Mononuclear cell (primary cell): ENCODE measurements around the gene ATXN1L. TPM values are rescaled to one million over a fixed set of nuclear protein-coding genes. Genes with fewer than 3 reads are reported as not detected.
A peak's percentile ranks its signal among the peaks of the same experiment; 100 is the strongest.

ENCODE experiments used
- H3K27me3 ChIP-seq: 2 replicates; pipeline ENCODE4 v1.6.0; 2011; ENCODE audit warnings: low read length, control low read depth; ENCODE audit not compliant: insufficient read depth
- H3K4me1 ChIP-seq: 2 replicates; pipeline ENCODE4 v1.5.1; 2011; ENCODE audit warnings: mild to moderate bottlenecking, low read length, control low read depth; ENCODE audit not compliant: insufficient read depth
- H3K4me3 ChIP-seq: 2 replicates; pipeline ENCODE4 v1.5.1; 2011; ENCODE audit warnings: mild to moderate bottlenecking, low read length, moderate library complexity
- H3K9me3 ChIP-seq: 2 replicates; pipeline ENCODE4 v1.5.1; 2011; ENCODE audit warnings: low read depth, mild to moderate bottlenecking, control low read depth, low read length
- total RNA-seq: library from RNA; depleted of rRNA; stranded (reverse); fragments of >200 nt; gene quantifications from one replicate; pipeline ENCODE4 v1.2.3, GENCODE V29; 2012

The ATXN1L gene
- total RNA-seq, 1 donor, result 41.0 TPM

- H3K27me3 ChIP-seq, result no peaks in the 10 kb centered on the region
- no peak overlapping the region for H3K4me3 ChIP-seq
- H3K9me3 ChIP-seq, result no peaks in the 10 kb centered on the region
- no peaks in the 10 kb centered on the region for H3K4me1 ChIP-seq
Observed at GRCh38 chr16:71837150-71837549, 8.6 kb upstream of the ATXN1L start.

- Histone ChIP-seq H3K27me3 (no peaks in the 10 kb centered on the region), H3K4me1 (peaks cover 1% of the 10 kb centered on the region), H3K9me3 (no peaks in the 10 kb centered on the region), H3K4me3 (no peak overlapping the region)
Observed at GRCh38 chr16:71840052-71840451, 5.7 kb upstream of the ATXN1L start.

GRCh38 chr16:71843572-71843971, 2.2 kb upstream of the ATXN1L start:
- Histone ChIP-seq H3K9me3 (no peaks in the 10 kb centered on the region), H3K27me3 (no peaks in the 10 kb centered on the region), H3K4me3 (no peak overlapping the region), H3K4me1 (peaks cover 14% of the 10 kb centered on the region)

- Histone ChIP-seq H3K9me3 (no peaks in the 10 kb centered on the region), H3K4me3 (peak overlapping the region; percentile 94), H3K4me1 (peaks cover 14% of the 10 kb centered on the region), H3K27me3 (no peaks in the 10 kb centered on the region)
Observed at GRCh38 chr16:71846431-71846830, 655 bp downstream of the ATXN1L start.

GRCh38 chr16:71847096-71847495, 1.3 kb downstream of the ATXN1L start:
- Histone ChIP-seq H3K9me3 (no peaks in the 10 kb centered on the region), H3K27me3 (no peaks in the 10 kb centered on the region), H3K4me1 (peaks cover 17% of the 10 kb centered on the region), H3K4me3 (no peak overlapping the region)

GRCh38 chr16:71848622-71849021, 2.8 kb downstream of the ATXN1L start:
- Histone ChIP-seq H3K4me1 (peaks cover 32% of the 10 kb centered on the region), H3K27me3 (no peaks in the 10 kb centered on the region), H3K4me3 (no peak overlapping the region), H3K9me3 (no peaks in the 10 kb centered on the region)

GRCh38 chr16:71851746-71852145, 6.0 kb downstream of the ATXN1L start:
- Histone ChIP-seq H3K27me3 (no peaks in the 10 kb centered on the region), H3K9me3 (no peaks in the 10 kb centered on the region), H3K4me3 (no peak overlapping the region), H3K4me1 (peaks cover 27% of the 10 kb centered on the region)

GRCh38 chr16:71852158-71852557, 6.4 kb downstream of the ATXN1L start:
- Histone ChIP-seq H3K27me3 (no peaks in the 10 kb centered on the region), H3K4me3 (no peak overlapping the region), H3K9me3 (no peaks in the 10 kb centered on the region), H3K4me1 (peaks cover 22% of the 10 kb centered on the region)

- H3K27me3 ChIP-seq, result no peaks in the 10 kb centered on the region
- no peaks in the 10 kb centered on the region for H3K9me3 ChIP-seq
- peaks cover 22% of the 10 kb centered on the region for H3K4me1 ChIP-seq
- H3K4me3 ChIP-seq, result no peak overlapping the region
Observed at GRCh38 chr16:71852561-71852960, 6.8 kb downstream of the ATXN1L start.

GRCh38 chr16:71853413-71853812, 7.6 kb downstream of the ATXN1L start:
- Histone ChIP-seq H3K4me1 (peaks cover 22% of the 10 kb centered on the region), H3K4me3 (no peak overlapping the region), H3K9me3 (no peaks in the 10 kb centered on the region), H3K27me3 (no peaks in the 10 kb centered on the region)

GRCh38 chr16:71854369-71854948, 8.7 kb downstream of the ATXN1L start:
- H3K9me3 ChIP-seq, result no peaks in the 10 kb centered on the region
- no peak overlapping the region for H3K4me3 ChIP-seq
- H3K27me3 ChIP-seq, result no peaks in the 10 kb centered on the region
- peaks cover 22% of the 10 kb centered on the region for H3K4me1 ChIP-seq

- peaks cover 22% of the 10 kb centered on the region for H3K4me1 ChIP-seq
- H3K4me3 ChIP-seq, result no peak overlapping the region
Observed at GRCh38 chr16:71855937-71856662, 10.3 kb downstream of the ATXN1L start.

GRCh38 chr16:71859762-71860521, 14.2 kb downstream of the ATXN1L start:
- H3K4me3 ChIP-seq, result no peak overlapping the region
- H3K4me1 ChIP-seq, result no peaks in the 10 kb centered on the region
- no peaks in the 10 kb centered on the region for H3K27me3 ChIP-seq

More at GRCh38 chr16:71855937-71856662, 10.3 kb downstream of the ATXN1L start:
- Histone ChIP-seq H3K9me3 (no peaks in the 10 kb centered on the region), H3K27me3 (no peaks in the 10 kb centered on the region)

GRCh38 chr16:71863995-71864394, 18.2 kb downstream of the ATXN1L start:
- H3K4me3 ChIP-seq, result no peak overlapping the region
- H3K4me1 ChIP-seq, result no peaks in the 10 kb centered on the region
- H3K27me3 ChIP-seq, result no peaks in the 10 kb centered on the region
- no peaks in the 10 kb centered on the region for H3K9me3 ChIP-seq

More at GRCh38 chr16:71859762-71860521, 14.2 kb downstream of the ATXN1L start:
- H3K9me3 ChIP-seq, result no peaks in the 10 kb centered on the region

- Histone ChIP-seq H3K4me3 (no peak overlapping the region), H3K9me3 (no peaks in the 10 kb centered on the region), H3K4me1 (no peaks in the 10 kb centered on the region), H3K27me3 (no peaks in the 10 kb centered on the region)
Observed at GRCh38 chr16:71865173-71865863, 19.5 kb downstream of the ATXN1L start.
